WTC11 (cell line): ENCODE measurements around the gene CIT. TPM values are rescaled to one million over a fixed set of nuclear protein-coding genes. Genes with fewer than 3 reads are reported as not detected.

Experiments
- ATAC-seq: fragments of 200-7000 bp; cut with Tn5 transposase; 2 replicates; pipeline ENCODE4 v1.10.0; 2021; ENCODE audit warnings: mild to moderate bottlenecking, moderate library complexity
- CTCF ChIA-PET: fragments of 300-600 bp; sonication (Branson Sonifier 250); formaldehyde crosslinking; loops from one replicate; lab custom pipeline; 2021; ENCODE audit warnings: antibody characterized with exemption; lab: Charles Lee
- POLR2A ChIA-PET: fragments of 350-600 bp; sonication (Branson Sonifier 250); formaldehyde crosslinking; loops from one replicate; lab custom pipeline; 2021; ENCODE audit warnings: antibody characterized with exemption; lab: Charles Lee
- DNase-seq: peaks from one replicate; pipeline ENCODE4 v3.0.0; 2021; ENCODE audit warnings: low spot score
- H3K27ac Mint-ChIP-seq: 2 replicates; pipeline ENCODE4 v1.8.0; 2021; ENCODE audit warnings: mixed read lengths
- H3K27me3 Mint-ChIP-seq: 2 replicates; pipeline ENCODE4 v1.8.0; 2021; ENCODE audit warnings: low read depth, mild to moderate bottlenecking, moderate library complexity, mixed read lengths
- H3K36me3 Mint-ChIP-seq: 2 replicates; pipeline ENCODE4 v1.8.0; 2021; ENCODE audit warnings: mixed read lengths
- H3K4me1 Mint-ChIP-seq: 2 replicates; pipeline ENCODE4 v1.8.0; 2022; ENCODE audit warnings: mixed read lengths
- H3K4me3 Mint-ChIP-seq: 2 replicates; pipeline ENCODE4 v1.8.0; 2021; ENCODE audit warnings: mild to moderate bottlenecking, moderate library complexity, mixed read lengths
- H3K9me3 Mint-ChIP-seq: 2 replicates; pipeline ENCODE4 v1.8.0; 2021; ENCODE audit warnings: mixed read lengths
- CBFB ChIP-seq: sonication (generic); formaldehyde crosslinking; IDR thresholded peaks from 2 replicates; pipeline ENCODE4 v1.8.1; 2022; ENCODE audit warnings: mild to moderate bottlenecking, low read depth, missing genetic modification reagents
- FOXP1 ChIP-seq: sonication (generic); formaldehyde crosslinking; IDR thresholded peaks from 2 replicates; pipeline ENCODE4 v1.8.0; 2022; ENCODE audit warnings: missing genetic modification reagents, mild to moderate bottlenecking, moderate library complexity, borderline replicate concordance
- GTF2I ChIP-seq: fragments of 250-450 bp; sonication (Bioruptor Pico); conservative IDR thresholded peaks from 2 replicates; pipeline ENCODE4 v1.4.0; 2021; ENCODE audit warnings: mild to moderate bottlenecking
- IRF2 ChIP-seq: sonication (generic); formaldehyde crosslinking; IDR thresholded peaks from 2 replicates; pipeline ENCODE4 v1.8.0; 2022; ENCODE audit warnings: low read depth, missing genetic modification reagents, borderline replicate concordance
- OVOL2 ChIP-seq: fragments of 250-450 bp; sonication (Bioruptor Pico); IDR thresholded peaks from 2 replicates; pipeline ENCODE4 v1.9.0; 2021; ENCODE audit warnings: mild to moderate bottlenecking, borderline replicate concordance
- TEAD1 ChIP-seq: sonication (generic); formaldehyde crosslinking; IDR thresholded peaks from 2 replicates; pipeline ENCODE4 v1.8.0; 2022; ENCODE audit warnings: mild to moderate bottlenecking, missing genetic modification reagents
- ZNF232 ChIP-seq: sonication (generic); formaldehyde crosslinking; IDR thresholded peaks from 2 replicates; pipeline ENCODE4 v1.8.0; 2022; ENCODE audit warnings: mild to moderate bottlenecking, missing genetic modification reagents
- total RNA-seq: library from RNA; stranded (reverse); gene quantifications from 3 replicates; pipeline ENCODE4 v1.2.3, GENCODE V29; 2021
- TF ChIP-seq, protein P1 (sequence below): sonication (generic); formaldehyde crosslinking; IDR thresholded peaks from 2 replicates; pipeline ENCODE4 v1.8.1; 2022; ENCODE audit warnings: mild to moderate bottlenecking, moderate library complexity, missing genetic modification reagents
- TF ChIP-seq, protein P2 (sequence below): sonication (generic); formaldehyde crosslinking; conservative IDR thresholded peaks from 2 replicates; pipeline ENCODE4 v1.8.1; 2023; ENCODE audit warnings: mild to moderate bottlenecking, low read depth, missing genetic modification reagents, moderate library complexity
- TF ChIP-seq, protein P3 (sequence below): sonication (generic); formaldehyde crosslinking; IDR thresholded peaks from 2 replicates; pipeline ENCODE4 v1.8.0; 2022; ENCODE audit warnings: mild to moderate bottlenecking, missing genetic modification reagents
- TF ChIP-seq, protein P4 (sequence below): sonication (generic); formaldehyde crosslinking; IDR thresholded peaks from 2 replicates; pipeline ENCODE4 v1.8.0; 2022; ENCODE audit warnings: mild to moderate bottlenecking, missing genetic modification reagents
- TF ChIP-seq, protein P5 (sequence below): fragments of 250-450 bp; sonication (Bioruptor Pico); IDR thresholded peaks from 2 replicates; pipeline ENCODE4 v1.9.0; 2021; ENCODE audit warnings: mild to moderate bottlenecking, borderline replicate concordance
- TF ChIP-seq, protein P6 (sequence below): sonication (generic); formaldehyde crosslinking; IDR thresholded peaks from 2 replicates; pipeline ENCODE4 v1.8.1; 2023; ENCODE audit warnings: mild to moderate bottlenecking, moderate library complexity, missing genetic modification reagents

Gene CIT
- total RNA-seq, 1 experiment from 2014 or later = 65.4 TPM

DNA sequence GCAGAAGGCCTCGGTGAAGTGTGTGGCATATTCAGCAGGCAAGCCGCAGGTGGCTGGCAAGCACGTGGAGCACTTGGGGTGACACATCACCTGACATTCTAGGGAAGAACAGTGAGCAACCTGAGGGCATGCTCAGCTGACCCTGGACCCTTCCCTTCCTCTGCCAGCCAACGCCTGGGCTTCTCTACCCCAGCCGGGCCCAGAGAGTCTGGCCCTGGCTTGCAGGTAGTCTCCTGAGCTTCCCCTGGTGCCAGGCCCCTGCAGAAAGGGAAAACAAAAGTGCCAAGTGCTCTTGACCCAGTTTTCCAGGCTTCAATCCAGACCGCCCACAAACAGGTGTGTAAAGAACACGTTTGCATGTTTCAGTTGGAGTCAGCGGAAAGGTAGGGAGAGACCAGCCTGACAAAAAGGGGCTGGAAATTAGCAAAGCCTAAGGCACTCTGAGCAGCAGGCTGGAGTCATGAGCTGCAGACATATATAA, 163.5 kb downstream of the CIT start (continued):
- TF ChIP-seq, protein P1, sequence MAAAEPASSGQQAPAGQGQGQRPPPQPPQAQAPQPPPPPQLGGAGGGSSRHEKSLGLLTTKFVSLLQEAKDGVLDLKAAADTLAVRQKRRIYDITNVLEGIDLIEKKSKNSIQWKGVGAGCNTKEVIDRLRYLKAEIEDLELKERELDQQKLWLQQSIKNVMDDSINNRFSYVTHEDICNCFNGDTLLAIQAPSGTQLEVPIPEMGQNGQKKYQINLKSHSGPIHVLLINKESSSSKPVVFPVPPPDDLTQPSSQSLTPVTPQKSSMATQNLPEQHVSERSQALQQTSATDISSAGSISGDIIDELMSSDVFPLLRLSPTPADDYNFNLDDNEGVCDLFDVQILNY (CRISPR knock-in tag) = no peak
- TF ChIP-seq, protein P2, sequence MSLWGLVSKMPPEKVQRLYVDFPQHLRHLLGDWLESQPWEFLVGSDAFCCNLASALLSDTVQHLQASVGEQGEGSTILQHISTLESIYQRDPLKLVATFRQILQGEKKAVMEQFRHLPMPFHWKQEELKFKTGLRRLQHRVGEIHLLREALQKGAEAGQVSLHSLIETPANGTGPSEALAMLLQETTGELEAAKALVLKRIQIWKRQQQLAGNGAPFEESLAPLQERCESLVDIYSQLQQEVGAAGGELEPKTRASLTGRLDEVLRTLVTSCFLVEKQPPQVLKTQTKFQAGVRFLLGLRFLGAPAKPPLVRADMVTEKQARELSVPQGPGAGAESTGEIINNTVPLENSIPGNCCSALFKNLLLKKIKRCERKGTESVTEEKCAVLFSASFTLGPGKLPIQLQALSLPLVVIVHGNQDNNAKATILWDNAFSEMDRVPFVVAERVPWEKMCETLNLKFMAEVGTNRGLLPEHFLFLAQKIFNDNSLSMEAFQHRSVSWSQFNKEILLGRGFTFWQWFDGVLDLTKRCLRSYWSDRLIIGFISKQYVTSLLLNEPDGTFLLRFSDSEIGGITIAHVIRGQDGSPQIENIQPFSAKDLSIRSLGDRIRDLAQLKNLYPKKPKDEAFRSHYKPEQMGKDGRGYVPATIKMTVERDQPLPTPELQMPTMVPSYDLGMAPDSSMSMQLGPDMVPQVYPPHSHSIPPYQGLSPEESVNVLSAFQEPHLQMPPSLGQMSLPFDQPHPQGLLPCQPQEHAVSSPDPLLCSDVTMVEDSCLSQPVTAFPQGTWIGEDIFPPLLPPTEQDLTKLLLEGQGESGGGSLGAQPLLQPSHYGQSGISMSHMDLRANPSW (CRISPR knock-in tag) = no peak
- TF ChIP-seq, protein P3, sequence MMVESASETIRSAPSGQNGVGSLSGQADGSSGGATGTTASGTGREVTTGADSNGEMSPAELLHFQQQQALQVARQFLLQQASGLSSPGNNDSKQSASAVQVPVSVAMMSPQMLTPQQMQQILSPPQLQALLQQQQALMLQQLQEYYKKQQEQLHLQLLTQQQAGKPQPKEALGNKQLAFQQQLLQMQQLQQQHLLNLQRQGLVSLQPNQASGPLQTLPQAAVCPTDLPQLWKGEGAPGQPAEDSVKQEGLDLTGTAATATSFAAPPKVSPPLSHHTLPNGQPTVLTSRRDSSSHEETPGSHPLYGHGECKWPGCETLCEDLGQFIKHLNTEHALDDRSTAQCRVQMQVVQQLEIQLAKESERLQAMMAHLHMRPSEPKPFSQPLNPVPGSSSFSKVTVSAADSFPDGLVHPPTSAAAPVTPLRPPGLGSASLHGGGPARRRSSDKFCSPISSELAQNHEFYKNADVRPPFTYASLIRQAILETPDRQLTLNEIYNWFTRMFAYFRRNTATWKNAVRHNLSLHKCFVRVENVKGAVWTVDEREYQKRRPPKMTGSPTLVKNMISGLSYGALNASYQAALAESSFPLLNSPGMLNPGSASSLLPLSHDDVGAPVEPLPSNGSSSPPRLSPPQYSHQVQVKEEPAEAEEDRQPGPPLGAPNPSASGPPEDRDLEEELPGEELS (CRISPR knock-in tag) = no peak
- TF ChIP-seq TEAD1 = no peak
- TF ChIP-seq ZNF232 (CRISPR knock-in tag) = no peak
- TF ChIP-seq, protein P4, sequence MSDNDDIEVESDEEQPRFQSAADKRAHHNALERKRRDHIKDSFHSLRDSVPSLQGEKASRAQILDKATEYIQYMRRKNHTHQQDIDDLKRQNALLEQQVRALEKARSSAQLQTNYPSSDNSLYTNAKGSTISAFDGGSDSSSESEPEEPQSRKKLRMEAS = no peak
- TF ChIP-seq, protein P5, sequence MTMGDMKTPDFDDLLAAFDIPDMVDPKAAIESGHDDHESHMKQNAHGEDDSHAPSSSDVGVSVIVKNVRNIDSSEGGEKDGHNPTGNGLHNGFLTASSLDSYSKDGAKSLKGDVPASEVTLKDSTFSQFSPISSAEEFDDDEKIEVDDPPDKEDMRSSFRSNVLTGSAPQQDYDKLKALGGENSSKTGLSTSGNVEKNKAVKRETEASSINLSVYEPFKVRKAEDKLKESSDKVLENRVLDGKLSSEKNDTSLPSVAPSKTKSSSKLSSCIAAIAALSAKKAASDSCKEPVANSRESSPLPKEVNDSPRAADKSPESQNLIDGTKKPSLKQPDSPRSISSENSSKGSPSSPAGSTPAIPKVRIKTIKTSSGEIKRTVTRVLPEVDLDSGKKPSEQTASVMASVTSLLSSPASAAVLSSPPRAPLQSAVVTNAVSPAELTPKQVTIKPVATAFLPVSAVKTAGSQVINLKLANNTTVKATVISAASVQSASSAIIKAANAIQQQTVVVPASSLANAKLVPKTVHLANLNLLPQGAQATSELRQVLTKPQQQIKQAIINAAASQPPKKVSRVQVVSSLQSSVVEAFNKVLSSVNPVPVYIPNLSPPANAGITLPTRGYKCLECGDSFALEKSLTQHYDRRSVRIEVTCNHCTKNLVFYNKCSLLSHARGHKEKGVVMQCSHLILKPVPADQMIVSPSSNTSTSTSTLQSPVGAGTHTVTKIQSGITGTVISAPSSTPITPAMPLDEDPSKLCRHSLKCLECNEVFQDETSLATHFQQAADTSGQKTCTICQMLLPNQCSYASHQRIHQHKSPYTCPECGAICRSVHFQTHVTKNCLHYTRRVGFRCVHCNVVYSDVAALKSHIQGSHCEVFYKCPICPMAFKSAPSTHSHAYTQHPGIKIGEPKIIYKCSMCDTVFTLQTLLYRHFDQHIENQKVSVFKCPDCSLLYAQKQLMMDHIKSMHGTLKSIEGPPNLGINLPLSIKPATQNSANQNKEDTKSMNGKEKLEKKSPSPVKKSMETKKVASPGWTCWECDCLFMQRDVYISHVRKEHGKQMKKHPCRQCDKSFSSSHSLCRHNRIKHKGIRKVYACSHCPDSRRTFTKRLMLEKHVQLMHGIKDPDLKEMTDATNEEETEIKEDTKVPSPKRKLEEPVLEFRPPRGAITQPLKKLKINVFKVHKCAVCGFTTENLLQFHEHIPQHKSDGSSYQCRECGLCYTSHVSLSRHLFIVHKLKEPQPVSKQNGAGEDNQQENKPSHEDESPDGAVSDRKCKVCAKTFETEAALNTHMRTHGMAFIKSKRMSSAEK (CRISPR knock-in tag) = no peak
- no peak for TF ChIP-seq CBFB (CRISPR knock-in tag)
- TF ChIP-seq, protein P6, sequence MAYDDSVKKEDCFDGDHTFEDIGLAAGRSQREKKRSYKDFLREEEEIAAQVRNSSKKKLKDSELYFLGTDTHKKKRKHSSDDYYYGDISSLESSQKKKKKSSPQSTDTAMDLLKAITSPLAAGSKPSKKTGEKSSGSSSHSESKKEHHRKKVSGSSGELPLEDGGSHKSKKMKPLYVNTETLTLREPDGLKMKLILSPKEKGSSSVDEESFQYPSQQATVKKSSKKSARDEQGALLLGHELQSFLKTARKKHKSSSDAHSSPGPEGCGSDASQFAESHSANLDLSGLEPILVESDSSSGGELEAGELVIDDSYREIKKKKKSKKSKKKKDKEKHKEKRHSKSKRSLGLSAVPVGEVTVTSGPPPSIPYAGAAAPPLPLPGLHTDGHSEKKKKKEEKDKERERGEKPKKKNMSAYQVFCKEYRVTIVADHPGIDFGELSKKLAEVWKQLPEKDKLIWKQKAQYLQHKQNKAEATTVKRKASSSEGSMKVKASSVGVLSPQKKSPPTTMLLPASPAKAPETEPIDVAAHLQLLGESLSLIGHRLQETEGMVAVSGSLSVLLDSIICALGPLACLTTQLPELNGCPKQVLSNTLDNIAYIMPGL (CRISPR knock-in tag) = no peak
- TF ChIP-seq FOXP1 (CRISPR knock-in tag) = no peak
- no peak for TF ChIP-seq GTF2I (CRISPR knock-in tag)

DNA sequence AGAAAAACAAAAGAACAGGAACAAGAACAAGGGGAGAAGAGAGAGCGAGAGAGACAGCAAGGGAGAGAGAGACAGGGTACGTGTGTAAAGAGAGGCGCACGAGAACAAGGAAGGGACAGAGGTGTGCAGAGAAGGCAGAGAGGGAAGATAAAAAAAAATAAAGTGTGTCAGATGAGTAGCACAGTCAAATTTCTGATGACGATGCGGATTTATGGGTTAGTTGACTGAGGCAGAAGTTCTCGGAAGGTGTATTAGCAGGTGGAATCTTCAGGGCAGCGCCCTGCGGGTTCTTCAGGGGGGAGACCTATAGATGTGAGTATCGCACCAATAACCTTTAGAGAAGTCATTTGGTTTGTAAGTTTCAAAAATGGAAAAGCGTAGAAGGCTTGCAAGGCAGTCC, 164.4 kb downstream of the CIT start:
- Mint-ChIP-seq H3K27ac (no peak overlapping the region), H3K4me1 (no peaks in the 10 kb centered on the region), H3K27me3 (no peaks in the 10 kb centered on the region), H3K36me3 (peaks cover 81% of the 10 kb centered on the region), H3K4me3 (no peak overlapping the region), H3K9me3 (no peaks in the 10 kb centered on the region)
- ChIA-PET POLR2A (no interaction called here), CTCF (no interaction called here)
- TF ChIP-seq OVOL2 (CRISPR knock-in tag) = no peak
- TF ChIP-seq IRF2 (CRISPR knock-in tag) = no peak
- no peak for ATAC-seq
- DNase-seq = no peak
